ENCODE results near the gene KRT17. TPM values are rescaled to one million over a fixed set of nuclear protein-coding genes. Genes with fewer than 3 reads are reported as not detected.
"Not testable (repeated sequence)": the region's sequence is repeated elsewhere in the genome, so short reads cannot be mapped to it uniquely, and the experiment has no call there.

Gene KRT17
- total RNA-seq, 2 donors from 2014 or later, result 4.4 to 5.9 TPM

GRCh38 chr17:41627316-41628072 is 3.1 kb upstream of the KRT17 start:
- 73 to 80% methylated on average over 12 to 22 of the region's 23 CpGs for WGBS, 2 donors
- Histone ChIP-seq H3K36me3 (replicated peaks in 1 of 2; ENCODE audit: insufficient read depth in 1 of 2, low read depth in 2 of 2) (no peaks in the 10 kb centered on the region), H3K4me1 (no peaks in the 10 kb centered on the region), H3K4me3 (no peak overlapping the region), H3K9me3 (no peaks in the 10 kb centered on the region), H3K27me3 (no peaks in the 10 kb centered on the region), H3K27ac (no peak overlapping the region)
- intact Hi-C loops (cut with DNase I), result no loop called here
- DNase-seq (peak in 1 of 4 donors; percentile 3), ATAC-seq (no peak)
- no peak for TF ChIP-seq POLR2A (IDR thresholded peaks at IDR 0.05)
- TF ChIP-seq CTCF (IDR thresholded peaks at IDR 0.05), result no peak

GRCh38 chr17:41626914-41627295 is 2.5 kb upstream of the KRT17 start:
- H3K27ac ChIP-seq; H3K27me3 ChIP-seq; ATAC-seq; H3K36me3 ChIP-seq (replicated peaks in 1 of 2; ENCODE audit: insufficient read depth in 1 of 2, low read depth in 2 of 2); H3K9me3 ChIP-seq; intact Hi-C loops (cut with DNase I); H3K4me1 ChIP-seq; H3K4me3 ChIP-seq: not testable (repeated sequence)
- 77 to 90% methylated on average over 5 of the region's 5 CpGs for WGBS, 2 donors
- peak in 1 of 4 donors; percentile 1 for DNase-seq

- H3K4me3 ChIP-seq; H3K4me1 ChIP-seq; H3K9me3 ChIP-seq; H3K27me3 ChIP-seq; ATAC-seq; H3K36me3 ChIP-seq (replicated peaks in 1 of 2; ENCODE audit: insufficient read depth in 1 of 2, low read depth in 2 of 2); intact Hi-C loops (cut with DNase I); H3K27ac ChIP-seq; DNase-seq: not testable (repeated sequence)
- WGBS, 2 donors, result 58 to 81% methylated on average over 5 to 17 of the region's 17 CpGs
Observed at GRCh38 chr17:41626028-41626913, 1.9 kb upstream of the KRT17 start.

GRCh38 chr17:41625602-41626001 is 1.2 kb upstream of the KRT17 start:
- no peaks in the 10 kb centered on the region for H3K36me3 ChIP-seq (replicated peaks in 1 of 2; ENCODE audit: insufficient read depth in 1 of 2, low read depth in 2 of 2)
- no peak for TF ChIP-seq CTCF (IDR thresholded peaks at IDR 0.05)
- TF ChIP-seq POLR2A (IDR thresholded peaks at IDR 0.05), result no peak
- 67 to 89% methylated on average over 9 to 16 of the region's 16 CpGs for WGBS, 2 donors
- no peak overlapping the region for H3K4me3 ChIP-seq
- ATAC-seq (no peak), DNase-seq (peak in 1 of 4 donors; percentile 11)
- H3K4me1 ChIP-seq, result no peaks in the 10 kb centered on the region
- no peak overlapping the region for H3K27ac ChIP-seq
- H3K9me3 ChIP-seq, result no peaks in the 10 kb centered on the region
- intact Hi-C loops (cut with DNase I), result no loop called here
- no peaks in the 10 kb centered on the region for H3K27me3 ChIP-seq

- H3K9me3 ChIP-seq; intact Hi-C loops (cut with DNase I); H3K36me3 ChIP-seq (replicated peaks in 1 of 2; ENCODE audit: insufficient read depth in 1 of 2, low read depth in 2 of 2); DNase-seq; H3K27ac ChIP-seq; H3K4me1 ChIP-seq; ATAC-seq; H3K4me3 ChIP-seq; H3K27me3 ChIP-seq: not testable (repeated sequence)
- WGBS, 2 donors, result 53 to 65% methylated on average over 7 to 8 of the region's 10 CpGs
Observed at GRCh38 chr17:41623184-41623861, 1.1 kb downstream of the KRT17 start.

GRCh38 chr17:41622340-41623183 is 1.8 kb downstream of the KRT17 start:
- H3K27ac ChIP-seq; H3K9me3 ChIP-seq; H3K36me3 ChIP-seq (replicated peaks in 1 of 2; ENCODE audit: insufficient read depth in 1 of 2, low read depth in 2 of 2); H3K27me3 ChIP-seq; ATAC-seq; intact Hi-C loops (cut with DNase I); H3K4me1 ChIP-seq; H3K4me3 ChIP-seq; DNase-seq: not testable (repeated sequence)
- whole genome bisulfite sequencing, 2 donors, result 50 to 64% methylated on average over 18 to 19 of the region's 19 CpGs
